GM18498 (cell line): ENCODE measurements around the gene SLC45A3.
A peak's percentile ranks its signal among the peaks of the same experiment; 100 is the strongest.
"Not testable (repeated sequence)": the region's sequence is repeated elsewhere in the genome, so short reads cannot be mapped to it uniquely, and the experiment has no call there.

Source experiments
- ATAC-seq: cut with Tn5 transposase; IDR thresholded peaks from one replicate; pipeline ENCODE4 v1.9.1; 2021; ENCODE audit warnings: mild to moderate bottlenecking, moderate library complexity; ENCODE audit not compliant: unreplicated experiment

SLC45A3 gene

GRCh38 chr1:205639567-205639966, 40.7 kb downstream of the SLC45A3 start:
- ATAC-seq = no peak

- no peak for ATAC-seq
Measured at GRCh38 chr1:205637854-205638468, 42.3 kb downstream of the SLC45A3 start.

GRCh38 chr1:205636732-205637131, 43.6 kb downstream of the SLC45A3 start:
- no peak for ATAC-seq

GRCh38 chr1:205636138-205636530, 44.2 kb downstream of the SLC45A3 start:
- not testable (repeated sequence) for ATAC-seq

GRCh38 chr1:205633421-205633976, 46.8 kb downstream of the SLC45A3 start:
- ATAC-seq = no peak

GRCh38 chr1:205632669-205633169, 47.6 kb downstream of the SLC45A3 start:
- no peak for ATAC-seq

- peak; percentile 79 for ATAC-seq
Measured at GRCh38 chr1:205631768-205632668, 48.3 kb downstream of the SLC45A3 start, which contains the start of gene ELK4. Gene ELK4 (minus strand): TSS chr1:205632011. CDS start chr1:205623882, 8,129 bp downstream.

GRCh38 chr1:205631010-205631767, 49.1 kb downstream of the SLC45A3 start:
- ATAC-seq = peak; percentile 71

- no peak for ATAC-seq
Measured at GRCh38 chr1:205630651-205631009, 49.7 kb downstream of the SLC45A3 start.

GRCh38 chr1:205630241-205630640, 50.1 kb downstream of the SLC45A3 start:
- ATAC-seq = no peak

- ATAC-seq = no peak
Measured at GRCh38 chr1:205629751-205630150, 50.6 kb downstream of the SLC45A3 start.

GRCh38 chr1:205627956-205628355, 52.4 kb downstream of the SLC45A3 start:
- no peak for ATAC-seq

GRCh38 chr1:205626216-205626615, 54.1 kb downstream of the SLC45A3 start:
- ATAC-seq = no peak

- ATAC-seq = no peak
Measured at GRCh38 chr1:205623646-205624045, 56.7 kb downstream of the SLC45A3 start.

- no peak for ATAC-seq
Measured at GRCh38 chr1:205620269-205620668, 60.0 kb downstream of the SLC45A3 start.

GRCh38 chr1:205619376-205619775, 60.9 kb downstream of the SLC45A3 start:
- ATAC-seq = no peak

- ATAC-seq = peak; percentile 53
Measured at GRCh38 chr1:205616563-205617293, 63.6 kb downstream of the SLC45A3 start.

- no peak for ATAC-seq
Measured at GRCh38 chr1:205615789-205616188, 64.5 kb downstream of the SLC45A3 start.

GRCh38 chr1:205613854-205614412, 66.4 kb downstream of the SLC45A3 start:
- no peak for ATAC-seq

- ATAC-seq = no peak
Measured at GRCh38 chr1:205612556-205612955, 67.8 kb downstream of the SLC45A3 start.
